Esophagus muscularis mucosa (tissue), 3 donors: ENCODE data around the gene NPHP4.

Source experiments
- POLR2A ChIP-seq: fragments of 450-650 bp; IDR thresholded peaks from one replicate; pipeline ENCODE4 v1.6.1; 2017; ENCODE audit warnings: antibody characterized with exemption, moderate library complexity, mild to moderate bottlenecking, low read depth
- TF ChIP-seq, protein P1 (sequence below), 3 experiments: fragments of 200-600 bp in 2 of 3; fragments of 450-650 bp in 1 of 3; sonication (generic) in 2 of 3; IDR thresholded peaks; one replicate each; pipeline ENCODE4 v1.5.1; 2017 to 2019; ENCODE audit warnings: antibody characterized with exemption in 3 of 3, mild to moderate bottlenecking in 2 of 3, moderate library complexity in 1 of 3

- TF ChIP-seq POLR2A = no peak
- TF ChIP-seq, protein P1, sequence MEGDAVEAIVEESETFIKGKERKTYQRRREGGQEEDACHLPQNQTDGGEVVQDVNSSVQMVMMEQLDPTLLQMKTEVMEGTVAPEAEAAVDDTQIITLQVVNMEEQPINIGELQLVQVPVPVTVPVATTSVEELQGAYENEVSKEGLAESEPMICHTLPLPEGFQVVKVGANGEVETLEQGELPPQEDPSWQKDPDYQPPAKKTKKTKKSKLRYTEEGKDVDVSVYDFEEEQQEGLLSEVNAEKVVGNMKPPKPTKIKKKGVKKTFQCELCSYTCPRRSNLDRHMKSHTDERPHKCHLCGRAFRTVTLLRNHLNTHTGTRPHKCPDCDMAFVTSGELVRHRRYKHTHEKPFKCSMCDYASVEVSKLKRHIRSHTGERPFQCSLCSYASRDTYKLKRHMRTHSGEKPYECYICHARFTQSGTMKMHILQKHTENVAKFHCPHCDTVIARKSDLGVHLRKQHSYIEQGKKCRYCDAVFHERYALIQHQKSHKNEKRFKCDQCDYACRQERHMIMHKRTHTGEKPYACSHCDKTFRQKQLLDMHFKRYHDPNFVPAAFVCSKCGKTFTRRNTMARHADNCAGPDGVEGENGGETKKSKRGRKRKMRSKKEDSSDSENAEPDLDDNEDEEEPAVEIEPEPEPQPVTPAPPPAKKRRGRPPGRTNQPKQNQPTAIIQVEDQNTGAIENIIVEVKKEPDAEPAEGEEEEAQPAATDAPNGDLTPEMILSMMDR (IDR thresholded peaks at IDR 0.05) = no peak
Observed at GRCh38 chr1:6016191-6016865, 24.1 kb upstream of the NPHP4 start.
